Epithelial cell of proximal tubule (primary cell): Measurements from ENCODE around the gene CCDC28B. TPM values are rescaled to one million over a fixed set of nuclear protein-coding genes. Genes with fewer than 3 reads are reported as not detected.

Experiments used
- DNase-seq: peaks from one replicate; pipeline ENCODE4 v3.0.0-alpha.2; 2011; ENCODE audit warnings: low read depth
- H3K4me3 ChIP-seq: 2 replicates; pipeline ENCODE4 v1.5.1; 2011; ENCODE audit warnings: low read depth, mild to moderate bottlenecking, low read length
- total RNA-seq: library from RNA; depleted of rRNA; stranded (reverse); fragments of >200 nt; gene quantifications from 2 replicates; pipeline ENCODE4 v1.2.3, GENCODE V29; 2015
- TF ChIP-seq, protein P1 (sequence below): conservative IDR thresholded peaks from 2 replicates; pipeline ENCODE4 v1.5.1; 2012; ENCODE audit warnings: low read depth, mild to moderate bottlenecking, low read length

Gene CCDC28B
- total RNA-seq, 1 donor from 2014 or later: 14.1 TPM

DNA sequence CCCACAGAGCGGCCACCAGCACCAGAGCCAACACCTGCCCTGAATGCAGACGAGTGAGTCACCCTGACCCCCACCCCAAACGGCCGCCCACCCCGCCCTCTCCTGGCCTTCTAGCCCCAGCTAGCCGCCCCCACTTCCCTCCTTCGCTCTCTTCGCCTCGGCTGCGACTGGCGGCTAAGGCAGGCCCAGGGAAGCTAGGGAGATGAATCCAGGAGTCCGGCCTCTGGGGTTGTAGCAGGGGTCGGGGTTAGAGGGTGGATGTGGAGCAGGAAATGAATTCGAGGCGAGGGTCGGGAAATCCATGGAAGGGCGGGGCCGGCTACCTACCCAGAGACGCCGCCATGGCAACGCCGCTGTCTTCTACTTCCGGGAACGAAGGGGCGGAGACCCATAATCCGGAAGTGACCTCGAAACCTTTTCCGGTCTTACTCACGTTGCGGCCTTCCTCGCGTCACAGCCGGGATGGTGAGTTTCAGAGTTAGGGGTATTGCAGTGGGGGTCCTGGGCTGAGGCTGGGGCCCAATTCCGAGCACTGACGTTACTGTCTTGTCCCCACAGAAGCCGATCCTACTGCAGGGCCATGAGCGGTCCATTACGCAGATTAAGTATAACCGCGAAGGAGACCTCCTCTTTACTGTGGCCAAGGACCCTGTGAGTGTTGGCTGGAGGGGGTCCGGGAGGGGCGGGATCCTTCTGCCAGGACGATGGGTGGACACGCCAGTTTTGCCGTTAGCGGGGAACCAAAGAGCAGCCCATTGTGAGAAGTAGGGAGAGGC, 21.8 kb downstream of the CCDC28B start, which contains the start of the genes EIF3I and TMEM234:
EIF3I (plus strand) TSS at position 428 of the 776 bp plus-strand sequence; CDS start at position 463, 35 bp downstream.
TMEM234 (minus strand) TSS at position 374 of the 776 bp plus-strand sequence; CDS start at position 343, 31 bp downstream.
- H3K4me3 ChIP-seq: peak within 1 kb of the TSS; percentile 89
- TF ChIP-seq, protein P1, sequence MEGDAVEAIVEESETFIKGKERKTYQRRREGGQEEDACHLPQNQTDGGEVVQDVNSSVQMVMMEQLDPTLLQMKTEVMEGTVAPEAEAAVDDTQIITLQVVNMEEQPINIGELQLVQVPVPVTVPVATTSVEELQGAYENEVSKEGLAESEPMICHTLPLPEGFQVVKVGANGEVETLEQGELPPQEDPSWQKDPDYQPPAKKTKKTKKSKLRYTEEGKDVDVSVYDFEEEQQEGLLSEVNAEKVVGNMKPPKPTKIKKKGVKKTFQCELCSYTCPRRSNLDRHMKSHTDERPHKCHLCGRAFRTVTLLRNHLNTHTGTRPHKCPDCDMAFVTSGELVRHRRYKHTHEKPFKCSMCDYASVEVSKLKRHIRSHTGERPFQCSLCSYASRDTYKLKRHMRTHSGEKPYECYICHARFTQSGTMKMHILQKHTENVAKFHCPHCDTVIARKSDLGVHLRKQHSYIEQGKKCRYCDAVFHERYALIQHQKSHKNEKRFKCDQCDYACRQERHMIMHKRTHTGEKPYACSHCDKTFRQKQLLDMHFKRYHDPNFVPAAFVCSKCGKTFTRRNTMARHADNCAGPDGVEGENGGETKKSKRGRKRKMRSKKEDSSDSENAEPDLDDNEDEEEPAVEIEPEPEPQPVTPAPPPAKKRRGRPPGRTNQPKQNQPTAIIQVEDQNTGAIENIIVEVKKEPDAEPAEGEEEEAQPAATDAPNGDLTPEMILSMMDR: no peak
- DNase-seq: peak; percentile 44

DNA sequence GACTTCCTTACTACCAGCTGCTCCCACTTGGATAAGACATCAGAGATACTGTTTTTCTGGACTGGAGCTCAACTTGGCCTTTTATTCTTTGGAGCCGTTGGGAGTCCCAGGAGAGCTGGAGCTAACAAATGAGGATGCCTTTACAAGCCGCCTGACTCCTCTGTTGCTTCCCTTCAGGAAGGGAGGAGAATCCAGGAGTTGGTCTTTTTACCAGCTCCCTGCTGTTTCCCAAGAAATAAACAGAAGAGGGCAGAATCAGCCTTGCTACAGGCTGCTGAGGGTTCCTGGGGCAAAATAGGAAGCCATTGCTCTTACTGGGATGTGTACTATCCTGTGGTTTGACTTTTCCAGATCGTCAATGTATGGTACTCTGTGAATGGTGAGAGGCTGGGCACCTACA, 23.3 kb downstream of the CCDC28B start:
- TF ChIP-seq, protein P1: no peak
- DNase-seq: no peak
- no peak overlapping the region for H3K4me3 ChIP-seq

DNA sequence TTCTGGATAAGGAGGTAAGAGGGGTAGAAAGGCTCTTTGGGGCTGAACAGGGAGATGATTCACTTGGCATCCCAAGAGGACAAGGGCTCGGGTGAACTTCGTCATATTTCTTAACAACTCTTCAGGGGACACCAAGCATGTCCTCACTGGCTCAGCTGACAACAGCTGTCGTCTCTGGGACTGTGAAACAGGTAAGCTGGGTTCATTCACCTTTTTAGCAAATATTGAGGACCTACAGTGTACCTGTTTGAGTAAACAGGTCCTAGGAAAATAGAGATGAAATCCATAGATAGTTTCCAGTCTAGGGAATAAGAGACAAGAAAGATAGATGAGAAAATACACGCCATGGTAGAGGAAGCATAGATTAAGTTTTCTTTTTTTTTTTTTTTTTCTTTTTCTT, 23.9 kb downstream of the CCDC28B start:
- TF ChIP-seq, protein P1: no peak
- no peak overlapping the region for H3K4me3 ChIP-seq
- no peak for DNase-seq

DNA sequence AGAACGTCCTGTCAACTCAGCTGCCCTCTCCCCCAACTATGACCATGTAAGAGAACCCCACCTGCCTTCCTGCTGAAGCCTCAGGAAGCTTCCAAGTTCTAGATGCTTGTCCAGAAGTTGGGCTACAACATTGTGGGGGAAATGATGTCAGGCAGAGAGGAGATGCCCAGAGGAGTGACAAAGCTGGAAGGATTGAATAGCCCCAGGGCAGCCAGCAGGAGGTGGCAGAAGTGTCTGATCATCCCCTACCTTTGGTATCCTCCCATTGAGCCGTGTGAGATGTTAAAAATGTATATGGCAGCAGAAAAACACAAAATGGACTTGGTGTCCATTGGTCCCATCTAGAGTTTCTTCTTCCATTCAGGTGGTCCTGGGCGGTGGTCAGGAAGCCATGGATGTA, 28.4 kb downstream of the CCDC28B start:
- H3K4me3 ChIP-seq: no peak overlapping the region
- TF ChIP-seq, protein P1: no peak
- DNase-seq: no peak

DNA sequence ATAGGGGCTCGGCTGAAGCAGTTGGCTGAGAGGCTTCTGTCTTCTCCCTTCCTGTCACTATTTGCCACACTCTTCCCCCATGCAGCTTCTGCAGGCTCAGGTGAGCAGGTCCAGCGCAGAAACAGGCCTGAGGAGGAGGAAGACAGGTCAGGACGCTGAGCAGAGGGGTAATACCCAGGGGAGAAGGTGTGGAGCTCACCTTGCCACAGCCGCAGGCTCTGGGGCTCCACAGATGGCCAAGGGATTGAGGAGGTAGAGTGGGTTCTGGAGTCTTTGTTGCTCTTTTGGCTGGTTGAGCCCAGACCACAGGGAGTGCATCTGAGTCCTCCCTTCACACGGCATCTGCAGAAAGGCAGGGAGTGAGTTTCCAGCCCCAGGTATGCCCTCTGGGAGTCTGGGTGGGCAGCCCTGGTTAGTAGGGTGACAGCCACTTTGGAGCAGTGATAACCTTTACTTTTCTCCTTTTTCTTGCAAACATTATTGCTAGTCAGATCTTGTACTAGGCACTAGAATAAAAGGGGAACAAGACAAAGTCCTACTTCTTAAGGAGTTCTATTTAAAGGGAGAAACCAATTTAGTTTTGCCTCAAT, 31.5 kb downstream of the CCDC28B start:
- no peak for DNase-seq
- TF ChIP-seq, protein P1: no peak
- H3K4me3 ChIP-seq: no peak overlapping the region

DNA sequence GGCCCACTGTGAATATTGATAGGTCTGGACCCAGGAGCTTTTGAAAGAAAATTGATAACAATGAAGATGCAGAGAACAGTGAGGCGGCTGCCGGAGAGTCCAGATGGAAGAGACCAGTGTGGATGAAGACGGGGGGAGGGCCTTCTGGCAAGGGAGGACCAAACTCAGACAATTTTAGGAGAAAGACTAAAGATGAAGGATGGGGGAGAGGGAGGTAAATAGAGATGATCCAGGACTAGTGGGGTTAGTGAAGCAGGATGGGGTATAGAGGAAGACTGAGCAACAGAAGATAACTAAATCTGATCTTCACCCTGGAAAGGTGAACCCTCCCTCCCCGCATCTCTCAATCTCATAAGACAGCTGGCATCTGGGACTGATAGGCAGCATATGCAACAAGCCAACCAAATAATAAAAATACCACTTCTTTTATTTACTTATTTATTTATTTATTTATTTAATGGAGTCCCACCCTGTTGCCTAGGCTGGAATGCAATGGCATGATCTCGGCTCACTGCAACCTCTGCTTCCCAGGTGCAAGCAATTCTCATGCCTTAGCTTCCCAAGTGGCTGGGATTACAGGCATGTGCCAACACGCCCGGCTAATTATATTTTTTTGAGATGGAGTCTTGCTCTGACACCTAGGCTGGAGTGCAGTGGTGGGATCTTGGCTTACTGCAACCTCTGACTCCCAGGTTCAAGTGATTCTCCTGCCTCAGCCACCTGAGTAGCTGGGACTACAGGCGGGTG, 32.3 kb downstream of the CCDC28B start:
- no peak overlapping the region for H3K4me3 ChIP-seq
- no peak for DNase-seq

More for the DNA sequence above, 32.3 kb downstream of the CCDC28B start:
- TF ChIP-seq, protein P1: no peak
